ENCODE results near the gene KDM2B.

DNA sequence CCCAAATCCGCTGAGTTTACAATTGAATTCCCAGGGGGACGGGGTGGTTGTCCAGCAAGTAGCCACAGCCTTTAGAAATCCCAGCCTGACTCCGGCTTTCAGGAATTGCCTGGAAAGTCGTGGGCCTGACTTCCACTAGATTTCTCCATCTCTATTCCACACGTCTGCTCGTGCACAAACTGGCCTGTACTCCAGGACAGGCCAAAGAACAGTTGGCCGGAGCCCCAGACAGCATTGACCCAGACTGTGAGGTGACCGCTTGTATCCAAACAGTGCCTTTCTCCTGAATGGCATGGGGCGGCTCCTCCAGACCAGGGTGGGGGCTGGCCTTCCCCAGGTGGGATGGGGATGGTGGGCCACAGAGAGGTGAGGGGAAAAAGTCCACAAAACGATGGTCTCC, 62.2 kb downstream of the KDM2B start:
- TF ChIP-seq EZH2 (IDR thresholded peaks at IDR 0.05; ENCODE audit: low read length): no peak
- TF ChIP-seq, protein P1, sequence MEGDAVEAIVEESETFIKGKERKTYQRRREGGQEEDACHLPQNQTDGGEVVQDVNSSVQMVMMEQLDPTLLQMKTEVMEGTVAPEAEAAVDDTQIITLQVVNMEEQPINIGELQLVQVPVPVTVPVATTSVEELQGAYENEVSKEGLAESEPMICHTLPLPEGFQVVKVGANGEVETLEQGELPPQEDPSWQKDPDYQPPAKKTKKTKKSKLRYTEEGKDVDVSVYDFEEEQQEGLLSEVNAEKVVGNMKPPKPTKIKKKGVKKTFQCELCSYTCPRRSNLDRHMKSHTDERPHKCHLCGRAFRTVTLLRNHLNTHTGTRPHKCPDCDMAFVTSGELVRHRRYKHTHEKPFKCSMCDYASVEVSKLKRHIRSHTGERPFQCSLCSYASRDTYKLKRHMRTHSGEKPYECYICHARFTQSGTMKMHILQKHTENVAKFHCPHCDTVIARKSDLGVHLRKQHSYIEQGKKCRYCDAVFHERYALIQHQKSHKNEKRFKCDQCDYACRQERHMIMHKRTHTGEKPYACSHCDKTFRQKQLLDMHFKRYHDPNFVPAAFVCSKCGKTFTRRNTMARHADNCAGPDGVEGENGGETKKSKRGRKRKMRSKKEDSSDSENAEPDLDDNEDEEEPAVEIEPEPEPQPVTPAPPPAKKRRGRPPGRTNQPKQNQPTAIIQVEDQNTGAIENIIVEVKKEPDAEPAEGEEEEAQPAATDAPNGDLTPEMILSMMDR (optimal IDR thresholded peaks at IDR 0.05 in 1 of 3, IDR thresholded peaks at IDR 0.05 in 1 of 3, conservative IDR thresholded peaks at IDR 0.05 in 1 of 3; ENCODE audit: extremely low read depth in 1 of 3, insufficient read depth in 2 of 3, low read length in 3 of 3): no peak

All from keratinocyte (primary cell).